Upper lobe of right lung (tissue), 1 donor: ENCODE measurements around the gene NFKBIZ. TPM values are rescaled to one million over a fixed set of nuclear protein-coding genes. Genes with fewer than 3 reads are reported as not detected.

ENCODE experiments used
- ATAC-seq: fragments of 200-7000 bp; cut with Tn5 transposase; one replicate; pipeline ENCODE4 v1.9.1; 2020; ENCODE audit warnings: mild to moderate bottlenecking, moderate library complexity
- DNase-seq: peaks from one replicate; pipeline ENCODE4 v3.0.0-alpha.2; 2020
- H3K27ac ChIP-seq: fragments of 200-600 bp; one replicate; pipeline ENCODE4 v1.8.0; 2022
- H3K27me3 ChIP-seq: fragments of 200-600 bp; one replicate; pipeline ENCODE4 v1.8.0; 2022; ENCODE audit warnings: mild to moderate bottlenecking
- H3K36me3 ChIP-seq: fragments of 200-600 bp; one replicate; pipeline ENCODE4 v1.8.0; 2022
- H3K4me1 ChIP-seq: fragments of 200-600 bp; one replicate; pipeline ENCODE4 v1.8.0; 2022
- H3K4me3 ChIP-seq: fragments of 200-600 bp; one replicate; pipeline ENCODE4 v1.8.0; 2022; ENCODE audit warnings: mild to moderate bottlenecking
- H3K9me3 ChIP-seq: fragments of 200-600 bp; one replicate; pipeline ENCODE4 v1.8.0; 2022
- CTCF ChIP-seq: fragments of 200-600 bp; IDR thresholded peaks from one replicate; pipeline ENCODE4 v1.8.0; 2022; ENCODE audit warnings: antibody characterized with exemption
- intact Hi-C: fragments of 100-400 bp; cut with DNase I; formaldehyde crosslinking; loops from one replicate; pipeline ENCODE4 v1.11.0; 2022
- total RNA-seq: library from RNA; stranded (reverse); fragmentation: NEBNext Ultra II Directional; extraction: Animal tissue kit (Norgen Biotek cat#: 25700); gene quantifications from one replicate; pipeline ENCODE4 v1.2.1, GENCODE V29; 2021
- donor health status: DM: no; HTN: yes; CAD: no; lungs with severe emphysema.

Gene NFKBIZ
- total RNA-seq, 1 donor from 2014 or later = 87.7 TPM

DNA sequence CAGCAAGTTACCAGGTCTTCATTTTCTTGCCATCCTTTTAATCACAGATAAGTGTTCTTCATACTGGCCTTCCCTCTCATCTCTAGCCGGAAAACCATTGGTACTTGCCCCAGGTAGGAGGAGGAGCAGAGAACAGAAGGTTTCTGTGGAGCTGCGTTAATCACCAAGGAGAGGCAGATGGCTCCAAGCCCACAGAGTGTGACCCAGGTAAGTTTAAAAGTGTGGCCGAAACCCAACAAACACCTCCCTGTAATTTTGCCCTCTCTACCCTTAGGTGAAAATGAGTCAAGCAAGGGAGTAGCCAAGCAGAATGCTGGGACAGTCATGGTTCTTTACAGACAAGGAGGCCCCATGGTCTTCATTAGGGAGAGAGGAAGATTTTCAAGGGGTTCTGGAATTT lies 37.3 kb downstream of the NFKBIZ start:
- no peak overlapping the region for H3K27ac ChIP-seq
- no peak for TF ChIP-seq CTCF
- no peak overlapping the region for H3K4me3 ChIP-seq
- ATAC-seq (no peak), DNase-seq (no peak)
- H3K9me3 ChIP-seq = no peaks in the 10 kb centered on the region
- H3K27me3 ChIP-seq = no peaks in the 10 kb centered on the region
- H3K4me1 ChIP-seq = no peaks in the 10 kb centered on the region
- intact Hi-C loops = loop anchor here (5.0 kb wide), 1 partner anchor 66 kb away; no protein-coding TSS in a partner anchor
- H3K36me3 ChIP-seq = no peaks in the 10 kb centered on the region

DNA sequence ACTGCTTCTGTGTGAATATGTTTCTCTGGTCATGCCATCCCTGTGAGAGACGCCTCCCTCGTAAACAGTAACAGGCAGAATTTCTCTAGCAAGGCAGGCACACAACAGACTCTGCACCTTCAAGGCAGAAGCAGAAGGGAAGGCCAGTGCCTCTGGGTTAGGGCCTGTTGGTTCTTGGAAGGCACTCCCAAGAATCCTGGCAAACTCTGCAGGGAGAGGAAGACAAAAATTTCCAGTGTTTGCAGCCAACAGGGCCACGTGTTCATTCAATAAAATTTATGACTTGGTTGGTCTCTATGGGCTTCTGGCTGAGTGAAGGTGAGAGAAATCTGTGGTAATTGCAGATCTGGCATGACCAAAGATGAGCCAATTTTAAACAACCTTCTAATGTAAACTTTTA lies 39.3 kb downstream of the NFKBIZ start:
- DNase-seq (no peak), ATAC-seq (no peak)
- Histone ChIP-seq H3K27ac (no peak overlapping the region), H3K4me1 (no peaks in the 10 kb centered on the region), H3K36me3 (no peaks in the 10 kb centered on the region), H3K27me3 (no peaks in the 10 kb centered on the region), H3K9me3 (no peaks in the 10 kb centered on the region), H3K4me3 (no peak overlapping the region)
- no peak for TF ChIP-seq CTCF
- intact Hi-C loops = loop anchor here (5.0 kb wide), 1 partner anchor 64 kb away; no protein-coding TSS in a partner anchor

DNA sequence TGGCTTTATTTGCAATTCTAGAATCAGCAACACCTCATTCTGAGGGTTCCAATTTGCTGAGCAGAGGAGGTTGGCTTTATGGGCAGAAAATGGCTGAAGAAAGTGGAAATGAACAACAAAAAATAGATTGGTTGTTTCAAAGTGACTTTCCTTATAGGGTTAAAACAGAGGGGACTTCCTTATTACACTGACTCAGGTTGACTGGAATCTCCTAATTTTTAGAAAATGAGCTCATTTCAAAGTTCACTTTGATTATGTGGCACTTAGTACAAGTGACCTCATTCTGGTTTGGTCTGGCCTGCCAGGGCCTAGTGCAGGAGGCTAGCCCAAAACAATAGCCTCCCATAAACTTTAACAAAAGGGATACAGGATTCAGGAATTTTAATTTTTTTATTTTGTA lies 41.4 kb downstream of the NFKBIZ start:
- ATAC-seq (no peak), DNase-seq (no peak)
- H3K4me3 ChIP-seq = no peak overlapping the region
- H3K4me1 ChIP-seq = no peaks in the 10 kb centered on the region
- H3K27ac ChIP-seq = no peak overlapping the region
- no peaks in the 10 kb centered on the region for H3K36me3 ChIP-seq
- H3K27me3 ChIP-seq = no peaks in the 10 kb centered on the region
- no peak for TF ChIP-seq CTCF
- no peaks in the 10 kb centered on the region for H3K9me3 ChIP-seq
- intact Hi-C loops = no loop called here

DNA sequence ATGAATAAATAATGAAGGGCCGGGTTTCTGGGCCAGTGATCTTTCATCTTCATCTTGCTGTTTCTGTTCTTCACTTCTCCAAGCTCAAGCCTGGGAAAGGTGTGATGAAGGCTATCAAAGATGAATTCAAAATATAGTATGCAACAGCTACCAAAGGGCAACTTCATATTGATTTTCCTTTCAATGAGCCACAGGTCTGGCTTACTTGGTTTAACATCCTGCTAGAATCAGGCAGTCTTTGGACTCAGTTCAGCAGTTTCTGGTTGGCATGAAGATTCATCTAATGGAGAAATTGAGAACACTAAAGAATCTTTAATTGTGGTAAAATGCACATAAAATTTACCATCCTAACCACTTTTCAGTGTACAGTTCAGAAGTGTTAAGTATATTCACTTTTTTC lies 43.3 kb downstream of the NFKBIZ start:
- Histone ChIP-seq H3K36me3 (no peaks in the 10 kb centered on the region), H3K9me3 (no peaks in the 10 kb centered on the region)
- no peak for ATAC-seq

GRCh38 chr3:101896083-101896757 lies 46.9 kb downstream of the NFKBIZ start:
- no peak for DNase-seq
- no peaks in the 10 kb centered on the region for H3K9me3 ChIP-seq
- intact Hi-C loops = no loop called here
- H3K4me1 ChIP-seq = no peaks in the 10 kb centered on the region
- no peak for ATAC-seq
- H3K27ac ChIP-seq = no peak overlapping the region
- H3K36me3 ChIP-seq = no peaks in the 10 kb centered on the region
- H3K4me3 ChIP-seq = no peak overlapping the region
- no peak for TF ChIP-seq CTCF
- no peaks in the 10 kb centered on the region for H3K27me3 ChIP-seq

More for the DNA sequence above, 43.3 kb downstream of the NFKBIZ start:
- no peaks in the 10 kb centered on the region for H3K27me3 ChIP-seq
- no peaks in the 10 kb centered on the region for H3K4me1 ChIP-seq
- no peak for TF ChIP-seq CTCF
- no peak for DNase-seq
- H3K4me3 ChIP-seq = no peak overlapping the region
- H3K27ac ChIP-seq = no peak overlapping the region
- intact Hi-C loops = no loop called here

DNA sequence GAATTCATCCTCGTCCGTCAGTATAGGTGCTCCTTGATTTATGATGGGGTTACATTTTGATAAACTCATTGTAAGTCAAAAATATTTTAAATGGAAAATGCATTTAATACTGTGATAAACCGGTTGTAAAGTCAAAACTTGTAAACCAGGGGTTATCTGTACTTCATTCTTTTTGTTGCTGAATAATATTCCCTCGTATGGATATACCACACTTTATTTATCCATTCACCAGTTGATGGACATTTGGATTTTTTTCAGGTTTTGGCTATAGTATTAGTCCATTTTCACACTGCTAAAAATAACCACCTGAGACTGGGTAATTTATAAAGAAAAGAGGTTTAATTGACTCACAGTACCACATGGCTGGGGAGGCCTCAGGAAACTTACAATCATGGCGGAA lies 47.7 kb downstream of the NFKBIZ start:
- intact Hi-C loops = no loop called here
- TF ChIP-seq CTCF = no peak
- Histone ChIP-seq H3K9me3 (no peaks in the 10 kb centered on the region), H3K4me3 (no peak overlapping the region), H3K27ac (no peak overlapping the region), H3K27me3 (no peaks in the 10 kb centered on the region), H3K36me3 (no peaks in the 10 kb centered on the region), H3K4me1 (no peaks in the 10 kb centered on the region)
- no peak for ATAC-seq
- no peak for DNase-seq
